ENCODE results near the gene TNFSF15.
"Not testable (repeated sequence)": the region's sequence is repeated elsewhere in the genome, so short reads cannot be mapped to it uniquely, and the experiment has no call there.

The TNFSF15 gene

GRCh38 chr9:114738581-114739316 lies 67.1 kb downstream of the TNFSF15 start:
- TF ChIP-seq CTCF (IDR thresholded peaks at IDR 0.05; ENCODE audit: insufficient read depth, low read depth, low read length, missing control alignments): peak; percentile 83
- peak; percentile 88 for DNase-seq (ENCODE audit: low read depth)
- H3K4me3 ChIP-seq (ENCODE audit: low read length): no peak overlapping the region

GRCh38 chr9:114737847-114738246 lies 68.0 kb downstream of the TNFSF15 start:
- DNase-seq (ENCODE audit: low read depth): no peak
- H3K4me3 ChIP-seq (ENCODE audit: low read length): no peak overlapping the region
- TF ChIP-seq CTCF (IDR thresholded peaks at IDR 0.05; ENCODE audit: insufficient read depth, low read depth, low read length, missing control alignments): no peak

GRCh38 chr9:114737118-114737517 lies 68.7 kb downstream of the TNFSF15 start:
- DNase-seq (ENCODE audit: low read depth): no peak
- no peak overlapping the region for H3K4me3 ChIP-seq (ENCODE audit: low read length)
- no peak for TF ChIP-seq CTCF (IDR thresholded peaks at IDR 0.05; ENCODE audit: insufficient read depth, low read depth, low read length, missing control alignments)

- peak; percentile 26 for DNase-seq (ENCODE audit: low read depth)
- TF ChIP-seq CTCF (IDR thresholded peaks at IDR 0.05; ENCODE audit: insufficient read depth, low read depth, low read length, missing control alignments): no peak
- H3K4me3 ChIP-seq (ENCODE audit: low read length): no peak overlapping the region
Observed at GRCh38 chr9:114735704-114736103, 70.1 kb downstream of the TNFSF15 start.

- not testable (repeated sequence) for H3K4me3 ChIP-seq (ENCODE audit: low read length); DNase-seq (ENCODE audit: low read depth)
Observed at GRCh38 chr9:114735139-114735538, 70.7 kb downstream of the TNFSF15 start.

Measured in epithelial cell of esophagus (primary cell).